ENCODE data around the gene LRRK1.

GRCh38 chr15:100959066-100960050 lies 40.2 kb downstream of the LRRK1 start:
- TF ChIP-seq CTCF (IDR thresholded peaks at IDR 0.05) (no peak), POLR2A (IDR thresholded peaks at IDR 0.05) (no peak)
